ENCODE measurements around the gene MAZ. TPM values are rescaled to one million over a fixed set of nuclear protein-coding genes. Genes with fewer than 3 reads are reported as not detected.
A peak's percentile ranks its signal among the peaks of the same experiment; 100 is the strongest.

Gene MAZ
- total and polyA plus RNA-seq, 2 of the 13 experiments (the other 11 are each of a cell fraction or from before 2014, with no cell fraction given): 203 to 277 TPM

DNA sequence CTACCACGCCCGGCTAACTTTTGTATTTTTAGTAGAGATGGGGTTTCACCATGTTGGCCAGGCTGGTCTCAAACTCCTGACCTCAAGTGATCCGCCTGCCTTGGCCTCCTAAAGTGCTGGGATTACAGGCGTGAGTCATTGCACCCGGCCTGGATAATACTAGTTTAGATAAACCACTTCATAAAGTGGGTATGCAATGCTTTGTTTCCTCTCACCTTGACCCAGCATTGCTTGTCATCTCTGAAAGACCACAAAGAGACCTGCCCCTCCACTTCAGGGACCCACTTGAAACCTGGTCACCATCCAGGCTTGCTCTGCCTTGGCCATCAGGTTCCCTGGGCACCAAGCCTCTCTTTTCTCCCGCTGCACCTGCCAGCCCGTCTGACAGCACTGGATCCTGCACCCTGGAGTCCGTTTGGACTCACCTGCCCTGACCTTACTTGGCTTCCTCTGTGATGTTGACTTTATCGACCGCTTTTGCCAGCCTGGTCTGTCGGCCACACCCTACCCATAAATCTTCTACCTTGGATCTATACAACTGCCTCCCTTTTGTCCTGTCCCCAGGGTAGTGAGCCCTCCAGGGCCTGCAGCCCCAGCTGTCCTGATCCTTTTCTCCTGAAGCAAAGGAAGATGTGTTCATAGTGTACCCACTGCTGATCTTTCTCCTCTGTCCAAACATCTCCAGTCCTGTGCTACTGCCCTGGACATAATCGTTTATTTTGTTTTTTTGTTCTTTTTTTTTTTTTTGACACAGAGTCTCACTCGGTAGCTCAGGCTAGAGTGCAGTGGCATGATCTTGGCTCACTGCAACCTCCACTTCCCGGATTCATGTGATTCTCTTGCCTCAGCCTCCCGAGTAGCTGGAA, 40.9 kb upstream of the MAZ start (continued):
- TF ChIP-seq MEIS1 (CRISPR knock-in tag; IDR thresholded peaks at IDR 0.05; ENCODE audit: borderline replicate concordance) (peak; percentile 100), ARNT (IDR thresholded peaks at IDR 0.05) (no peak), HINFP (CRISPR knock-in tag; IDR thresholded peaks at IDR 0.05; ENCODE audit: low read depth) (peak; percentile 72; the same call in 1 of the 2 replicates), ZNF44 (CRISPR knock-in tag; IDR thresholded peaks at IDR 0.05) (0 out of 2 replicates have a peak, but pooled peaks have one; percentile 32), ZNF546 (CRISPR knock-in tag; conservative IDR thresholded peaks at IDR 0.05) (0 out of 2 replicates have a peak, but pooled peaks have one; percentile 38), MTF1 (CRISPR knock-in tag; IDR thresholded peaks at IDR 0.05) (no peak), XRCC5 (optimal IDR thresholded peaks at IDR 0.05; ENCODE audit: low read length) (no peak), MTA3 (CRISPR knock-in tag; IDR thresholded peaks at IDR 0.05) (no peak), HNRNPL (IDR thresholded peaks at IDR 0.05; ENCODE audit: low read depth, low read length) (peak; percentile 91), FOXC1 (CRISPR knock-in tag; IDR thresholded peaks at IDR 0.05; ENCODE audit: borderline replicate concordance) (peak; percentile 88), ZNF619 (CRISPR knock-in tag; IDR thresholded peaks at IDR 0.05) (peak; percentile 94; the same call in 1 of the 2 replicates), NR2C2 (CRISPR knock-in tag; IDR thresholded peaks at IDR 0.05; ENCODE audit: borderline replicate concordance) (peak; percentile 74), CREM (IDR thresholded peaks at IDR 0.05) (peak; percentile 81; the same call in 1 of the 2 replicates), CREM (CRISPR knock-in tag; IDR thresholded peaks at IDR 0.05) (no peak), FOXK1 (CRISPR knock-in tag; IDR thresholded peaks at IDR 0.05; ENCODE audit: borderline replicate concordance, low read depth) (no peak; the same call in 1 of the 2 replicates)
- TF ChIP-seq, protein P1, sequence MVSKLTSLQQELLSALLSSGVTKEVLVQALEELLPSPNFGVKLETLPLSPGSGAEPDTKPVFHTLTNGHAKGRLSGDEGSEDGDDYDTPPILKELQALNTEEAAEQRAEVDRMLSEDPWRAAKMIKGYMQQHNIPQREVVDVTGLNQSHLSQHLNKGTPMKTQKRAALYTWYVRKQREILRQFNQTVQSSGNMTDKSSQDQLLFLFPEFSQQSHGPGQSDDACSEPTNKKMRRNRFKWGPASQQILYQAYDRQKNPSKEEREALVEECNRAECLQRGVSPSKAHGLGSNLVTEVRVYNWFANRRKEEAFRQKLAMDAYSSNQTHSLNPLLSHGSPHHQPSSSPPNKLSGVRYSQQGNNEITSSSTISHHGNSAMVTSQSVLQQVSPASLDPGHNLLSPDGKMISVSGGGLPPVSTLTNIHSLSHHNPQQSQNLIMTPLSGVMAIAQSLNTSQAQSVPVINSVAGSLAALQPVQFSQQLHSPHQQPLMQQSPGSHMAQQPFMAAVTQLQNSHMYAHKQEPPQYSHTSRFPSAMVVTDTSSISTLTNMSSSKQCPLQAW (CRISPR knock-in tag; IDR thresholded peaks at IDR 0.05): peak; percentile 91
- TF ChIP-seq, protein P2, sequence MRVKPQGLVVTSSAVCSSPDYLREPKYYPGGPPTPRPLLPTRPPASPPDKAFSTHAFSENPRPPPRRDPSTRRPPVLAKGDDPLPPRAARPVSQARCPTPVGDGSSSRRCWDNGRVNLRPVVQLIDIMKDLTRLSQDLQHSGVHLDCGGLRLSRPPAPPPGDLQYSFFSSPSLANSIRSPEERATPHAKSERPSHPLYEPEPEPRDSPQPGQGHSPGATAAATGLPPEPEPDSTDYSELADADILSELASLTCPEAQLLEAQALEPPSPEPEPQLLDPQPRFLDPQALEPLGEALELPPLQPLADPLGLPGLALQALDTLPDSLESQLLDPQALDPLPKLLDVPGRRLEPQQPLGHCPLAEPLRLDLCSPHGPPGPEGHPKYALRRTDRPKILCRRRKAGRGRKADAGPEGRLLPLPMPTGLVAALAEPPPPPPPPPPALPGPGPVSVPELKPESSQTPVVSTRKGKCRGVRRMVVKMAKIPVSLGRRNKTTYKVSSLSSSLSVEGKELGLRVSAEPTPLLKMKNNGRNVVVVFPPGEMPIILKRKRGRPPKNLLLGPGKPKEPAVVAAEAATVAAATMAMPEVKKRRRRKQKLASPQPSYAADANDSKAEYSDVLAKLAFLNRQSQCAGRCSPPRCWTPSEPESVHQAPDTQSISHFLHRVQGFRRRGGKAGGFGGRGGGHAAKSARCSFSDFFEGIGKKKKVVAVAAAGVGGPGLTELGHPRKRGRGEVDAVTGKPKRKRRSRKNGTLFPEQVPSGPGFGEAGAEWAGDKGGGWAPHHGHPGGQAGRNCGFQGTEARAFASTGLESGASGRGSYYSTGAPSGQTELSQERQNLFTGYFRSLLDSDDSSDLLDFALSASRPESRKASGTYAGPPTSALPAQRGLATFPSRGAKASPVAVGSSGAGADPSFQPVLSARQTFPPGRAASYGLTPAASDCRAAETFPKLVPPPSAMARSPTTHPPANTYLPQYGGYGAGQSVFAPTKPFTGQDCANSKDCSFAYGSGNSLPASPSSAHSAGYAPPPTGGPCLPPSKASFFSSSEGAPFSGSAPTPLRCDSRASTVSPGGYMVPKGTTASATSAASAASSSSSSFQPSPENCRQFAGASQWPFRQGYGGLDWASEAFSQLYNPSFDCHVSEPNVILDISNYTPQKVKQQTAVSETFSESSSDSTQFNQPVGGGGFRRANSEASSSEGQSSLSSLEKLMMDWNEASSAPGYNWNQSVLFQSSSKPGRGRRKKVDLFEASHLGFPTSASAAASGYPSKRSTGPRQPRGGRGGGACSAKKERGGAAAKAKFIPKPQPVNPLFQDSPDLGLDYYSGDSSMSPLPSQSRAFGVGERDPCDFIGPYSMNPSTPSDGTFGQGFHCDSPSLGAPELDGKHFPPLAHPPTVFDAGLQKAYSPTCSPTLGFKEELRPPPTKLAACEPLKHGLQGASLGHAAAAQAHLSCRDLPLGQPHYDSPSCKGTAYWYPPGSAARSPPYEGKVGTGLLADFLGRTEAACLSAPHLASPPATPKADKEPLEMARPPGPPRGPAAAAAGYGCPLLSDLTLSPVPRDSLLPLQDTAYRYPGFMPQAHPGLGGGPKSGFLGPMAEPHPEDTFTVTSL (CRISPR knock-in tag; IDR thresholded peaks at IDR 0.05; ENCODE audit: borderline replicate concordance): peak; percentile 97
- TF ChIP-seq, protein P3, sequence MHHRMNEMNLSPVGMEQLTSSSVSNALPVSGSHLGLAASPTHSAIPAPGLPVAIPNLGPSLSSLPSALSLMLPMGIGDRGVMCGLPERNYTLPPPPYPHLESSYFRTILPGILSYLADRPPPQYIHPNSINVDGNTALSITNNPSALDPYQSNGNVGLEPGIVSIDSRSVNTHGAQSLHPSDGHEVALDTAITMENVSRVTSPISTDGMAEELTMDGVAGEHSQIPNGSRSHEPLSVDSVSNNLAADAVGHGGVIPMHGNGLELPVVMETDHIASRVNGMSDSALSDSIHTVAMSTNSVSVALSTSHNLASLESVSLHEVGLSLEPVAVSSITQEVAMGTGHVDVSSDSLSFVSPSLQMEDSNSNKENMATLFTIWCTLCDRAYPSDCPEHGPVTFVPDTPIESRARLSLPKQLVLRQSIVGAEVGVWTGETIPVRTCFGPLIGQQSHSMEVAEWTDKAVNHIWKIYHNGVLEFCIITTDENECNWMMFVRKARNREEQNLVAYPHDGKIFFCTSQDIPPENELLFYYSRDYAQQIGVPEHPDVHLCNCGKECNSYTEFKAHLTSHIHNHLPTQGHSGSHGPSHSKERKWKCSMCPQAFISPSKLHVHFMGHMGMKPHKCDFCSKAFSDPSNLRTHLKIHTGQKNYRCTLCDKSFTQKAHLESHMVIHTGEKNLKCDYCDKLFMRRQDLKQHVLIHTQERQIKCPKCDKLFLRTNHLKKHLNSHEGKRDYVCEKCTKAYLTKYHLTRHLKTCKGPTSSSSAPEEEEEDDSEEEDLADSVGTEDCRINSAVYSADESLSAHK (CRISPR knock-in tag; IDR thresholded peaks at IDR 0.05; ENCODE audit: borderline replicate concordance): no peak

Measured in HepG2 (cell line).